ENCODE data around the gene CDH19.
A peak's percentile ranks its signal among the peaks of the same experiment; 100 is the strongest.

The CDH19 gene

GRCh38 chr18:66603941-66604627 lies at the start of gene CDH19:
Gene CDH19 (minus strand): TSS chr18:66604090. CDS start chr18:66572204, 31,886 bp downstream.
- DNase-seq: peak; percentile 64

- no peak for DNase-seq
Observed at GRCh38 chr18:66647671-66648070, 43.8 kb upstream of the CDH19 start.

- no peak for DNase-seq
Observed at GRCh38 chr18:66646609-66647008, 42.7 kb upstream of the CDH19 start.

- no peak for DNase-seq
Observed at GRCh38 chr18:66645983-66646382, 42.1 kb upstream of the CDH19 start.

GRCh38 chr18:66641056-66641455 lies 37.2 kb upstream of the CDH19 start:
- DNase-seq: no peak

- DNase-seq: no peak
Observed at GRCh38 chr18:66640431-66640830, 36.5 kb upstream of the CDH19 start.

- no peak for DNase-seq
Observed at GRCh38 chr18:66638856-66639629, 35.2 kb upstream of the CDH19 start.

- DNase-seq: no peak
Observed at GRCh38 chr18:66635342-66635741, 31.5 kb upstream of the CDH19 start.

GRCh38 chr18:66632756-66633155 lies 28.9 kb upstream of the CDH19 start:
- no peak for DNase-seq

GRCh38 chr18:66630831-66631230 lies 26.9 kb upstream of the CDH19 start:
- DNase-seq: no peak

- DNase-seq: no peak
Observed at GRCh38 chr18:66623821-66624220, 19.9 kb upstream of the CDH19 start.

GRCh38 chr18:66621816-66622576 lies 18.1 kb upstream of the CDH19 start:
- no peak for DNase-seq

- no peak for DNase-seq
Observed at GRCh38 chr18:66616523-66616983, 12.7 kb upstream of the CDH19 start.

GRCh38 chr18:66615176-66615575 lies 11.3 kb upstream of the CDH19 start:
- DNase-seq: no peak

GRCh38 chr18:66607632-66608031 lies 3.7 kb upstream of the CDH19 start:
- DNase-seq: no peak

- peak; percentile 63 for DNase-seq
Observed at GRCh38 chr18:66601649-66602048, 2.2 kb downstream of the CDH19 start.

GRCh38 chr18:66599190-66599589 lies 4.7 kb downstream of the CDH19 start:
- DNase-seq: peak; percentile 46

- DNase-seq: no peak
Observed at GRCh38 chr18:66587430-66587829, 16.5 kb downstream of the CDH19 start.

GRCh38 chr18:66582211-66582610 lies 21.7 kb downstream of the CDH19 start:
- DNase-seq: no peak

- no peak for DNase-seq
Observed at GRCh38 chr18:66575263-66575662, 28.6 kb downstream of the CDH19 start.

- no peak for DNase-seq
Observed at GRCh38 chr18:66571845-66572244, 32.0 kb downstream of the CDH19 start.

GRCh38 chr18:66566616-66567015 lies 37.3 kb downstream of the CDH19 start:
- DNase-seq: no peak

- no peak for DNase-seq
Observed at GRCh38 chr18:66564236-66564635, 39.7 kb downstream of the CDH19 start.

- DNase-seq: no peak
Observed at GRCh38 chr18:66562279-66562678, 41.6 kb downstream of the CDH19 start.

Data from SHP77 treated with DMSO at 0.1 percent for 48 hours (cell line).